ENCODE measurements around the gene PADI3.

PADI3 gene

DNA sequence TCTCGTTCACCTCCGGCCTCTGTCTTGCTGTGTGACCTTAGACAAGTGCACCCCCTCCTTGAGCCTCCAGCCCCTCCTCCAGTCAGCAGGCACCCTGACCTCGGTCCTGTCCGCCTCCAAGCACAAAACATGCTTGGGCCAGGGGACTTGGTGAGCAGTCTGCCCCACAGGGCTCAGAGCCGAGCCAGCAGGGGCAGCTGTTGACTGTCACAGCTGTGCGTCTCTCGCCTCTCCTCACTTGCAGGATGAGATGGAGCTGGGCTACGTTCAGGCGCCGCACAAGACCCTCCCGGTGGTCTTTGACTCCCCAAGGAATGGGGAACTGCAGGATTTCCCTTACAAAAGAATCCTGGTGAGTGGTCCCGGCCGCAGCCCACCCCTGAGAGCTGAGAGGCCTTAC is 24.2 kb downstream of the PADI3 start:
- DNase-seq (ENCODE audit: low read depth in 2 of 2) = no peak

- peak in 1 of 2 experiments; percentile 11 for DNase-seq (ENCODE audit: low read depth in 2 of 2)
These were observed 25.6 kb downstream of the PADI3 start for GRCh38 chr1:17274186-17275170.

DNA sequence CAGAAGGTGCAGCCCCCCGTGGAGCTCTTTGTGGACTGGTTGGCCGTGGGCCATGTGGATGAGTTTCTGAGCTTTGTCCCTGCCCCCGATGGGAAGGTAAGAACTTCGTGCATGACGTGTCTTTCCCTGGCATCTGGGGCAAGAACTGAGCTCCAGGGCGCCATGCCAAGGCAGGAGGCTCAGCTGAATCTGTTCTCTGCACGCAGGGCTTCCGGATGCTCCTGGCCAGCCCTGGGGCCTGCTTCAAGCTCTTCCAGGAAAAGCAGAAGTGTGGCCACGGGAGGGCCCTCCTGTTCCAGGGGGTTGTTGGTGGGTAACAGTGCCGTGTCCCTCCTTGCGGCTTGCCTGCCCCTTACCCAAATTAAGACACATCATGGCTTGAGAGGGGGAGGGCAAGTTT is 27.7 kb downstream of the PADI3 start:
- DNase-seq (ENCODE audit: low read depth in 2 of 2) = no peak

DNA sequence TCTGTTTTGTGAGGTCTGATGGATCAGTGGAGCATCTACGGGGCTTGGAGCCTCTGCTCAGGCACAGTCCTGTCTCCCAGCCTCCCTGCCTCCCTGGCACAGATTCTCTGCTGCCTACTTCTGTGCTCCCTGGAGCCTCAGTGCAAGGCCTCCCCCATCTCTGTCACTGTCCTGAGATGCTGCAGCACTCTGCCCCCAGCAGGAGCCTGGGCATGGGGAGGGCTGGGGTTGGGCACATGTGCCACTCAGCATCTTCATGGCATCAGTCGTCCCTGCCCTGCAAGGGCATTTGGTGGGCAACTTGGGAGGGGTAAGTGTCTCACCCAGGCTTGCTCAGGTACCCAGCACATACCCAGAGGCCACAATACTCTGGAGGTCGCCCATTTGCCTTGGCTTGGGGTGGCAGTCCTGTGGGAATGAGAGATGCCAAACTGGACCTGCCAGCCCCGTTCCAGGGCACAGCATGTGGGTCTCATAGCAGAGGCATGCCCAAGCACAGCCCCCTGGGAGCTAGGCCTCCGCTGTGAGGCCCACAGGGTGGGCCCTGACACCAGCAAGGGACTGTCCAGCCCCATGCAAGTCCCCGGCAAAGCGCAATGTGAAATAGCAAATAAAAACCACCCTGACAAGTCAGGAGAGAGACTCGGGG is 28.7 kb downstream of the PADI3 start:
- no peak for DNase-seq (ENCODE audit: low read depth in 2 of 2)

DNA sequence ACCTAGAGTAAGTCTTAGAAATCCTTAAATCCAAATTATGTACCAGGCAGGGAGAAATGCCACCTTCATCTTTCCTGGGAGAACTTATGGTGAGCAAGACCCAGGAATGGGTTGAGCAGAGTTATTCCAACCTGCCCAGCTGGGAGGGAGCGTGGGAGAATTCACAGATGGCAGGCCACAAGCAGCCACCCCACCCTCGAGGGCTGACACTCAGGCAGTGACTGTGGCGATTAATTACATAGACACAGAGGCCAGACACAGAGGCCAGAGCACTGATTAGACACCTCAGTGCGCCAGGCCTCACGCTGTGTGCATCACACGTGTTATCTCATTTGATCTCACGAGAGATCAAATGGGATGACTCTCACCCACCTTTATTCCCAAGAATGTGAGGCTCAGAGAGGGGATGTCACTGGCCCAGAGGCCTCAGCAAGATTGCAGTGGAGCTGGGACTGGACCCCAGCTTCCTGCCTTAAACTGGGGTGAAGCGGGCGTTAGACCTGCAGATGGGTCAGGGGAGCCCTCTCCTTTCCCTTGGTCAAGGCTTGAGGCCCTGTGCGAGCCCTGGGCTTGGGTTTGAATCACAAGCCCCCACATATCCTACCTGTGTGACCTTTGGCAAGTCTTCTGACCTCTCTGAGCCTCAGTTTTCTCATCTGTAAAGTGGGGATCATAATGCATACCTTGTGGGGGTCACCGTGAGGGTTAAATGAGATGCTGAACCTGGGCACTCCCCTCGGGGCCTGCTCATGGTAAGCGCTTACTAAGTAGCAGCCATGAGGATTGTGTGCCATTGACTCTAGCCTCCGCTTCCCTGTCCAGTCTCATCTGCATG is 30.3 kb downstream of the PADI3 start:
- no peak for DNase-seq (ENCODE audit: low read depth in 2 of 2)

DNA sequence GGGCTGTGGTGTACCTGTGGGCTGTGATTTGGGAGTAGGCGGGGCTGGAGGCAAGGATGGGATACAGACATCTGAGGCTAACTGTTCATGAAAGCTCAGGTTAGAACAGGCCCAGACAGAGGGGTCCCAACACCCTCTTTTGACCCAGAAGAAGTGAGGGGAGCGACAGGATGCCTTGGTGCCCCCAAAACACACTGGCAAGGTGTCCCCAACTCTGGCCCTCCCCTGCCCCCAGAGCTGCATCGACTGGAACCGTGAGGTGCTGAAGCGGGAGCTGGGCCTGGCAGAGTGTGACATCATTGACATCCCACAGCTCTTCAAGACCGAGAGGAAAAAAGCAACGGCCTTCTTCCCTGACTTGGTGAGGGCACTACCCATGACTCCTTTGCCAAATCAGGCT is 31.5 kb downstream of the PADI3 start:
- no peak for DNase-seq (ENCODE audit: low read depth in 2 of 2)

DNA sequence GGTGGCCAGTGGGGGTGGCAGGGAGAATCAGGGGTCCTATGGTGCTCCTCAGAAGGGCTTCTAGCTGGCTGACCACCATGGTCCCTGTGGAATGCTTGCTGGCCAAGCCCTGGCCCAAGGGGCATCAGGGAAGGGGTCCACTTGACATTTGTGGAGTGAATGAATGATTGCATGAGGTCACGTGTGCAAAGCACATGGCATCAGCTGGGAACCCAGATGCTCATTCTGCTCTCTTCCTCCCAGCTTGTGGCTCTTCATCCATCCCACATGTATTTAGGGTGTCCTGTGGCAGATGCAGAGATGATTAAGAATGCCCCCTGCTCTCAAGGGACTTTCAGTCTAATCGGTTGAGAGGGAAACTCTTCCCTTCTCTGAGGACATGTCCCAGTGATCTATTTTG is 32.0 kb downstream of the PADI3 start:
- no peak for DNase-seq (ENCODE audit: low read depth in 2 of 2)

GRCh38 chr1:17281775-17282181 is 32.9 kb downstream of the PADI3 start:
- DNase-seq (ENCODE audit: low read depth in 2 of 2) = no peak

GRCh38 chr1:17282836-17283235 is 33.9 kb downstream of the PADI3 start:
- DNase-seq (ENCODE audit: low read depth in 2 of 2) = no peak

DNA sequence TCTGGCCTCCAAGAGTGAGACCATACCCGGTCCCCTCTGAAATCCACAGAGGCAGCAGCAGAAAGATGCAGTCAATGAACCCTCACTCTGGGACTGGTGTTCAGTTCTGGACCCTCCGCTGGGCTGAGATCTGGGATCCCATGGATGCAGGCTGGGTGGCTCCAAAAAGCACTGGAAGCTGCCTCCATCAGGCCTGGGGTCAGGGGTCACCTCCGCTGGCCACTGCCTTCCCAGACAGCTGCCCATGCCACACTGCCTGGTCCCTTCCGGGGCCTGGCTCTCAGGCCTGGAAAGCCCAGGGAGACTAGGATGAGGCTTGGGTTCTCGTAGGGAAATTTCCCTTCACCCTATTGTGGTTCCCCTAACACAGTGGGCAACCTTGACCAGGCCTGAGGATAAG is 37.7 kb downstream of the PADI3 start:
- no peak for DNase-seq (ENCODE audit: low read depth in 2 of 2)

DNA sequence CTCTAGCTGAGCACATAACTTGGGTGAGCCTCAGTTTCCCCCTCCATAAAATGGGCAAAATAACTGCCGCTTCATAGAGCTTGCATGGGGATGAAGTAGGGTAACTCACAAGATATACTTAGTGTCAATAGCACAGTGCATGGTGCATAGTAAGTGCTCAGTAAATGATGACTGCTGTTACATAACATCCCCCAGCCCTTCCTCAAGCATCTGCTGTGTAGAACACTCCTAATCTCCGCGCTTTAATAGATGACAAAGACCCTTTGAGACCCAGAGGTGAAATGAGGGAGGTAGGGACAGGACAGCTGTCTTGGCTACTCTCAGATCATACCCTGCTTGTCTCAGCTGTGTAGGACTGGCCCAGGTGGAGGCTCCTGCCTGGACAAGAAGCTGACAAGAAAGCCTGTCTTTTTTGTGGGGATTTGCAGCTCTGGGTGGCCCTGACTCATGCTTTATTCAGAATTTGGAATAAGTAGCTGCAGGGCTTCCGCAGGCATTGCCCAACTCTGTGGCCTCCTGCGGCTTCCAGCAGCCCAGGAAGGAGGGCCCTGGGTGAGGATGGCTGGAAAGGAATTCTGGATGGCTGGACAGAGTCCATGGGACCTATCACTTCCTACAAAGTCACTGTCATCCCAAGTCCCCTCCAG is 38.4 kb downstream of the PADI3 start:
- DNase-seq (ENCODE audit: low read depth in 2 of 2) = no peak

GRCh38 chr1:17289721-17290120 is 40.8 kb downstream of the PADI3 start:
- DNase-seq (ENCODE audit: low read depth in 2 of 2) = no peak

DNA sequence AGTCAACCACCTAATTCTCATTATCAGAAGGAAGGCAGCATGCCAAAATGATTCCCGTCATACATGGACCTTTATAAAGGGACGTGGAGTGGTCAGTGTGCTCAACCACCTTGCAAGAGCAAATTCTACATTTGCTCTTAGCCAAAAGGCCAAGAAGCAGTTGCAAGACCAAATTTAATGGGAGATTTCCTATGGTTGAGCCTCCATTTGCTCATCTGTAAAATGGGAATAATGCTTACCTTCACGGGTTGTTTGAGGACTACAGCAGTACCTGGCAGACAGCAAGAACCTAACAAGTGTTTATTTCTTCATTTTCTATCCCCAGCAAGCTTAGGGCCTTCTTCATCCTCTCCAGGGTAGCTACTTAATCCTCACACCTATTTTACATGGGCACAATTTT is 41.7 kb downstream of the PADI3 start:
- no peak for DNase-seq (ENCODE audit: low read depth in 2 of 2)

GRCh38 chr1:17292299-17293160 is 43.6 kb downstream of the PADI3 start:
- DNase-seq (ENCODE audit: low read depth in 2 of 2) = no peak

DNA sequence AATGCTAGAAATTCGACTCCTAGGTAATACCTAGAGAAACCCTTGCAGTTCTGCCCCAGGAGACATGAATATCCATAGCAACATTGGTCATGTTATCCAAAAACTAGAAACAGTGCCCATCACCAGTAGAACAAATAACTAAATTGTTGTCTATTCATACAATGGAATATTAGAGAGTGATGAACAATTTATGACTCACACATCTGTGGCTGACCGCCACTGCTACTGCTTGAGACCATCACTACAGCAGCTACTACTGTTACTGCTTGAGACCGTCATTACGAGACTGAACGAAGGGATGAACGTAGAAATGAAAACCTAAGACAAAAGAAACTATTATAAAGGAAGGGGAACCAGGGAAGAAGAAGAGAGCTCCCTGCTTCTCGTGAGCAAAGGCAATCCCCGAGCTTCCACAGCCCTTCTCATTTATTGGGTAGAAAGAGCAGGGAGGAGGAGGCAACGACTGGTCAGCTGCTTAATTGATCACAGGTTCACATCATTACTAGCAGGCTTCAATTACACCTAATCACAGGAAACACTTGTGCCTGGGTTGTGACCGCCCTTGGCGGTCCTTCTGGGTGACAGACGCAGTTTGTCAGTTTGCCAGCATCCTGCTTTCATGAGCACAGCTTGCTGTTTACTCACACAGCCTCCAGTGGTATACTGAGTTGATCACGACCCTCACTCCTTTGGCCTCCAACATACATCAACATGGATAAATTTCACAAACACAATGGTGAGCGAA is 45.0 kb downstream of the PADI3 start:
- no peak for DNase-seq (ENCODE audit: low read depth in 2 of 2)

DNA sequence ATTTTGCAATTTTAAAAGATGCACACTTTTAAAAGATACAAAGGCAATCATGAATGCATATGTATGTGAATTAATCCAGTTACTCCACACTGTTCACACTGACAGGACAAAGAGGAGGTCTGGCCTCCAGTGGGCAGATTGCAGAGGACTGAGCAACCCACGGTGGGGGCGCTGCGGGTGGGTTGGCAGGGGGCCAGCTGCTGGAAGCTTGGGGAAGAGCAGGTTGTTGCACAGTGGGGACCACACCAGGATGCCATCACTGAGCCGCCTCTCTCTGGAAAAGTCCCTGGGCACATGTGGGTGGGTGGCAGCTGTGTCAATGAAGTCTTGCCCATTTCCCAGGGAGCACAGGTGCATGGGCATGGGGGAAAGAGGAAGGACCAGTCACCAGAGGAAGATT is 46.4 kb downstream of the PADI3 start:
- no peak for DNase-seq (ENCODE audit: low read depth in 2 of 2)

DNA sequence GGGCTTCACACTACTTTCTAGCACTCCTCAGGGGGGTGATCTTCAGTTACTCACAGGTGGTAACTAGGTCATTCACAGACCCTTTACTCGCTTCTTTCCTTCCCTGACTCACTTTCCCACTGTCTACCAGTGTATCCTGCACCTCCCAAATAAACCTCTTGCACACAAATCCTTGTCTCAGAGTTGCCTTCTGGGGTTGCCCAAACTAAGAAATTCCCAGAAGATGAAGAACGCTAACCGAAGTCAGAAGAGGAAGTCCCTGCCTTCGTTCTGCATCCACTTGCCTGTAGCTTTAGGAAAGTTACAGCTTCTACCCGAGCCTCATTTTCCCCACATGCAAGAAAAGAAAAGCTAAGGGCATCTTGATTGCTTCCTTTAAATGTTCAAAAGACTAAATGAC is 47.2 kb downstream of the PADI3 start:
- DNase-seq (ENCODE audit: low read depth in 2 of 2) = no peak

DNA sequence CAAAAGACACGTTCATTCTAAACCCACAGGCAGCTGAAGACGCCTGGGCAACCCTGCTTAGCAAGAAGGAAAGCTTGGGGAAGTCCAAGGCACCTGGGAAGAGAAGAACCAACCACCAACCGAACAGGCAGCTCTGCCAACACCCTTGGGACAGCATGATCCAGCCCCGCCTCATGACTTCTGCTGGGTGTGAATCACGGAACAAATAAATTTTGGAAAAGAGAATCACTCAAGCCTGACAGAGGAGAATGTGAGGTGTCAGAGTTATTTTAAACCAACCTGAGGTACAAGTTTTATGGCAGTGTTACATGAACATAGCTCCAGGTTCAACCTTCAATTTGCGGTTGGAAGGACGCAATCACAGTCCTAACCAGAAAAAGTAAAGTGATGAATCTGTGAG is 49.1 kb downstream of the PADI3 start:
- no peak for DNase-seq (ENCODE audit: low read depth in 2 of 2)

GRCh38 chr1:17301767-17302166 is 52.9 kb downstream of the PADI3 start:
- DNase-seq (ENCODE audit: low read depth in 2 of 2) = no peak

Data from stimulated activated CD4-positive, alpha-beta T cell treated with anti-CD3 and anti-CD28 coated beads, Interleukin-12 subunit alpha, Interleukin-12 subunit beta, amount 100 ng/mL, for 24 hours (primary cell).